HG02678 (cell line): Measurements from ENCODE around the gene LAMC1.

Source experiments
- ATAC-seq: cut with Tn5 transposase; IDR thresholded peaks from one replicate; pipeline ENCODE4 v1.9.1; 2021; ENCODE audit warnings: mild to moderate bottlenecking, moderate library complexity; ENCODE audit not compliant: unreplicated experiment

Gene LAMC1

DNA sequence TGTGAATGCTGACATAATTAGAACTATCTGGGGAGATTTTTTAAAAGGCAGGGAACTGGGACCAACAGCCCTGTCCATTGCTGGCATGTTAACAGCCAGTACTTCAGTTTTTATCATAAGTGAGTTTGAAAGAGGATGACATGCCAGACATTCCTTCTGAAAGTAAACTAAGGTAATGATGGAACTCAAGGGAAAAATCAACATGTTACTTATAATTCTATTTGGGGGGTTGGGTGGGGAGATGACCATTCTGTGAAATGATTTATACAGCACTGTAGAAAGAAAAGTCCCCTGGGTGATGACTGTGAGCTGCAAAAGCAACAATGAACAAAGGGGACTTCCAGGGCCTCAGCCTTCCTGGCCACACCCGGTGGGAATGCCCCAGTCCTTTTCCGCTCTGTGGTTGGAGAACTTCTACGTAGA, 157.4 kb downstream of the LAMC1 start:
- peak; percentile 78 for ATAC-seq

- no peak for ATAC-seq
These were observed 162.8 kb downstream of the LAMC1 start, which contains the start of gene LAMC2 for GRCh38 chr1:183185941-183186490. TSS of gene LAMC2 (plus strand) at chr1:183186264. CDS start at chr1:183186353, 89 bp downstream.

GRCh38 chr1:183186841-183187240, 163.6 kb downstream of the LAMC1 start:
- no peak for ATAC-seq

DNA sequence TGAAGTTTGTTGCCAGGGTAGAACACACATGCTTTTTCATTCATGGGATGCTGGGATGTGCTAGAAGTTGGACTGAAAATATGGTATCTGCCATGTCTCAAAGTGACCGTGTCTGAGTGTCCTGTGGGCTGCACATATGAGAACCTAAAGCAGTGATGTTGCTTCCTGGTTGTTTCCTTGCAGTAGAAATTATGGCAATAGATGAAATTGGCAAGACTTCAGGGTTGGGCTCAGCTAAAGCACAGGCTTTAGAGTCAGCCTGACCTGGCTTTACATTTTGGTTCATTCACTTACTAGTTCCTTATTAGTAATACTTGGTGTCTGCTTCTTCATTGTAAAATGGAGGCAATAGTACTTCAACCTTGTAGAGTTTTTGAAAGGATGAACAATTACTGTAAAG, 165.0 kb downstream of the LAMC1 start:
- ATAC-seq: no peak

GRCh38 chr1:183191833-183192232, 168.6 kb downstream of the LAMC1 start:
- no peak for ATAC-seq

GRCh38 chr1:183193963-183194525, 170.8 kb downstream of the LAMC1 start:
- ATAC-seq: no peak

- peak; percentile 96 for ATAC-seq
These were observed 171.4 kb downstream of the LAMC1 start for GRCh38 chr1:183194527-183195141.

- peak; percentile 38 for ATAC-seq
These were observed 171.9 kb downstream of the LAMC1 start for GRCh38 chr1:183195142-183195574.
